GM12878 (cell line): ENCODE results near the gene E2F2. TPM values are rescaled to one million over a fixed set of nuclear protein-coding genes. Genes with fewer than 3 reads are reported as not detected.

Source experiments
- CTCF ChIP-seq, 3 experiments: IDR thresholded peaks in 2 of 3; conservative IDR thresholded peaks in 1 of 3; 2 replicates each; pipeline ENCODE4 v1.5.1; 2011; ENCODE audit warnings: low read depth in 3 of 3, low read length in 3 of 3, mild to moderate bottlenecking in 3 of 3, control low read depth in 2 of 3, moderate library complexity in 2 of 3, inconsistent platforms in 1 of 3, mixed read lengths in 1 of 3; ENCODE audit not compliant: control insufficient read depth in 2 of 3, insufficient read depth in 1 of 3; ENCODE audit errors: extremely low read depth in 1 of 3
- MEF2A ChIP-seq: IDR thresholded peaks from 2 replicates; pipeline ENCODE4 v1.6.1; 2011; ENCODE audit warnings: low read depth, mild to moderate bottlenecking, low read length, moderate library complexity; ENCODE audit not compliant: insufficient read depth
- NR2C2 ChIP-seq: IDR thresholded peaks from 2 replicates; pipeline ENCODE4 v1.6.1; 2011; ENCODE audit warnings: borderline replicate concordance, low read depth; ENCODE audit not compliant: control insufficient read depth, insufficient read length
- PAX8 ChIP-seq: fragments of 450-650 bp; IDR thresholded peaks from 2 replicates; pipeline ENCODE4 v1.6.1; 2017; ENCODE audit warnings: mild to moderate bottlenecking, moderate library complexity
- SUZ12 ChIP-seq: fragments of 200-600 bp; sonication (generic); IDR thresholded peaks from one replicate; pipeline ENCODE4 v1.6.1; 2018; ENCODE audit warnings: antibody characterized with exemption, mild to moderate bottlenecking; ENCODE audit not compliant: unreplicated experiment
- YBX1 ChIP-seq: fragments of 450-650 bp; IDR thresholded peaks from 2 replicates; pipeline ENCODE4 v1.6.1; 2016; ENCODE audit warnings: antibody characterized with exemption
- polyA plus RNA-seq, 11 experiments: library from polyadenylated mRNA; depleted of rRNA in 4 of 11; unstranded in 6 of 11; stranded (reverse) in 5 of 11; fragments of >200 nt; fragmentation: Nextera tagmentation in 4 of 11; fragmentation: Illumina TruSeq in 1 of 11; extraction: Ambion mirVana in 4 of 11; extraction: Trizol in 1 of 11; gene quantifications; 1 replicate in 1 of 11; 2 replicates in 10 of 11; pipeline versions ENCODE4 v1.2.1 to v1.2.3, GENCODE V29; 2011 to 2016; ENCODE audit warnings: inconsistent platforms in 2 of 11, missing spikeins in 2 of 11, low read depth in 1 of 11
- total RNA-seq, 4 experiments: library from RNA; depleted of rRNA in 3 of 4; stranded (reverse); fragments of >200 nt in 3 of 4; fragmentation: Illumina TruSeq in 1 of 4; extraction: Trizol in 1 of 4; gene quantifications; 2 replicates each; pipeline versions ENCODE4 v1.2.1 to v1.2.3, GENCODE V29; 2013 to 2021
- TF ChIP-seq, protein P1 (sequence below): IDR thresholded peaks from 2 replicates; pipeline ENCODE4 v1.6.1; 2011; ENCODE audit warnings: low read depth, mild to moderate bottlenecking, low read length, moderate library complexity, borderline replicate concordance; ENCODE audit errors: extremely low read depth
- TF ChIP-seq, protein P2 (sequence below): fragments of 450-650 bp; IDR thresholded peaks from 2 replicates; pipeline ENCODE4 v1.6.1; 2017; ENCODE audit warnings: mild to moderate bottlenecking, low read depth, inconsistent platforms; ENCODE audit not compliant: poor library complexity, severe bottlenecking
- TF ChIP-seq, protein P3 (sequence below): fragments of 450-650 bp; formaldehyde crosslinking; IDR thresholded peaks from 2 replicates; pipeline ENCODE4 v1.5.0; 2022; ENCODE audit warnings: mild to moderate bottlenecking, missing genetic modification characterization

E2F2 gene
- total and polyA plus RNA-seq, 10 of the 15 experiments (the other 5 are each of a cell fraction or from before 2014, with no cell fraction given), result 3.8 to 27.2 (median 14.6) TPM

GRCh38 chr1:23577056-23578004 is 46.3 kb upstream of the E2F2 start (continued):
- no peak for TF ChIP-seq CTCF (IDR thresholded peaks at IDR 0.05 in 2 of 3, conservative IDR thresholded peaks at IDR 0.05 in 1 of 3; ENCODE audit: control insufficient read depth in 2 of 3, extremely low read depth in 1 of 3, insufficient read depth in 1 of 3, low read depth in 3 of 3, low read length in 3 of 3)
- no peak for TF ChIP-seq PAX8
- peak; percentile 99 for TF ChIP-seq MEF2A
- TF ChIP-seq YBX1, result no peak
- TF ChIP-seq, protein P1, sequence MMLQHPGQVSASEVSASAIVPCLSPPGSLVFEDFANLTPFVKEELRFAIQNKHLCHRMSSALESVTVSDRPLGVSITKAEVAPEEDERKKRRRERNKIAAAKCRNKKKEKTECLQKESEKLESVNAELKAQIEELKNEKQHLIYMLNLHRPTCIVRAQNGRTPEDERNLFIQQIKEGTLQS, result no peak
- no peak for TF ChIP-seq SUZ12
- no peak for TF ChIP-seq NR2C2
- TF ChIP-seq, protein P2, sequence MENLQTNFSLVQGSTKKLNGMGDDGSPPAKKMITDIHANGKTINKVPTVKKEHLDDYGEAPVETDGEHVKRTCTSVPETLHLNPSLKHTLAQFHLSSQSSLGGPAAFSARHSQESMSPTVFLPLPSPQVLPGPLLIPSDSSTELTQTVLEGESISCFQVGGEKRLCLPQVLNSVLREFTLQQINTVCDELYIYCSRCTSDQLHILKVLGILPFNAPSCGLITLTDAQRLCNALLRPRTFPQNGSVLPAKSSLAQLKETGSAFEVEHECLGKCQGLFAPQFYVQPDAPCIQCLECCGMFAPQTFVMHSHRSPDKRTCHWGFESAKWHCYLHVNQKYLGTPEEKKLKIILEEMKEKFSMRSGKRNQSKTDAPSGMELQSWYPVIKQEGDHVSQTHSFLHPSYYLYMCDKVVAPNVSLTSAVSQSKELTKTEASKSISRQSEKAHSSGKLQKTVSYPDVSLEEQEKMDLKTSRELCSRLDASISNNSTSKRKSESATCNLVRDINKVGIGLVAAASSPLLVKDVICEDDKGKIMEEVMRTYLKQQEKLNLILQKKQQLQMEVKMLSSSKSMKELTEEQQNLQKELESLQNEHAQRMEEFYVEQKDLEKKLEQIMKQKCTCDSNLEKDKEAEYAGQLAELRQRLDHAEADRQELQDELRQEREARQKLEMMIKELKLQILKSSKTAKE, result peak; percentile 89
- TF ChIP-seq, protein P3, sequence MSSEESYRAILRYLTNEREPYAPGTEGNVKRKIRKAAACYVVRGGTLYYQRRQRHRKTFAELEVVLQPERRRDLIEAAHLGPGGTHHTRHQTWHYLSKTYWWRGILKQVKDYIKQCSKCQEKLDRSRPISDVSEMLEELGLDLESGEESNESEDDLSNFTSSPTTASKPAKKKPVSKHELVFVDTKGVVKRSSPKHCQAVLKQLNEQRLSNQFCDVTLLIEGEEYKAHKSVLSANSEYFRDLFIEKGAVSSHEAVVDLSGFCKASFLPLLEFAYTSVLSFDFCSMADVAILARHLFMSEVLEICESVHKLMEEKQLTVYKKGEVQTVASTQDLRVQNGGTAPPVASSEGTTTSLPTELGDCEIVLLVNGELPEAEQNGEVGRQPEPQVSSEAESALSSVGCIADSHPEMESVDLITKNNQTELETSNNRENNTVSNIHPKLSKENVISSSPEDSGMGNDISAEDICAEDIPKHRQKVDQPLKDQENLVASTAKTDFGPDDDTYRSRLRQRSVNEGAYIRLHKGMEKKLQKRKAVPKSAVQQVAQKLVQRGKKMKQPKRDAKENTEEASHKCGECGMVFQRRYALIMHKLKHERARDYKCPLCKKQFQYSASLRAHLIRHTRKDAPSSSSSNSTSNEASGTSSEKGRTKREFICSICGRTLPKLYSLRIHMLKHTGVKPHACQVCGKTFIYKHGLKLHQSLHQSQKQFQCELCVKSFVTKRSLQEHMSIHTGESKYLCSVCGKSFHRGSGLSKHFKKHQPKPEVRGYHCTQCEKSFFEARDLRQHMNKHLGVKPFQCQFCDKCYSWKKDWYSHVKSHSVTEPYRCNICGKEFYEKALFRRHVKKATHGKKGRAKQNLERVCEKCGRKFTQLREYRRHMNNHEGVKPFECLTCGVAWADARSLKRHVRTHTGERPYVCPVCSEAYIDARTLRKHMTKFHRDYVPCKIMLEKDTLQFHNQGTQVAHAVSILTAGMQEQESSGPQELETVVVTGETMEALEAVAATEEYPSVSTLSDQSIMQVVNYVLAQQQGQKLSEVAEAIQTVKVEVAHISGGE (CRISPR knock-in tag), result no peak
